NCI-H1105 treated with DMSO at 0.1 percent for 48 hours (cell line): ENCODE results near the gene EMC9.
A peak's percentile ranks its signal among the peaks of the same experiment; 100 is the strongest.

Experiments
- DNase-seq: peaks from one replicate; lab custom pipeline; 2025; lab: John Stamatoyannopoulos, UW

EMC9 gene

DNA sequence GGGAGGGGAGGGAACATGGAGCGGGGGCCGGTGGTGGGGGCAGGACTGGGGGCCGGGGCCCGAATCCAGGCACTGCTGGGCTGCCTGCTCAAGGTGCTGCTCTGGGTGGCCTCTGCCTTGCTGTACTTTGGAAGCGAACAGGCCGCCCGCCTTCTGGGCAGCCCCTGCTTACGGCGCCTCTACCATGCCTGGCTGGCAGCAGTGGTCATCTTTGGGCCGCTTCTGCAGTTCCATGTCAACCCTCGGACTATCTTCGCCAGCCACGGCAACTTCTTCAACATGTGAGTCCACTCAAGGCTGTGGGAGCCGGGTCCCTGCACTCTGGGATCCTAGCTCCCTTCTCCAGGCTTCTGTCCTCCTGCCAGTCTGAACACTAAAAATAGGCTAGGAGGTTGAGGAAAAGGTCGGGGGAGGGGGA, 9.8 kb downstream of the EMC9 start:
- no peak for DNase-seq

DNA sequence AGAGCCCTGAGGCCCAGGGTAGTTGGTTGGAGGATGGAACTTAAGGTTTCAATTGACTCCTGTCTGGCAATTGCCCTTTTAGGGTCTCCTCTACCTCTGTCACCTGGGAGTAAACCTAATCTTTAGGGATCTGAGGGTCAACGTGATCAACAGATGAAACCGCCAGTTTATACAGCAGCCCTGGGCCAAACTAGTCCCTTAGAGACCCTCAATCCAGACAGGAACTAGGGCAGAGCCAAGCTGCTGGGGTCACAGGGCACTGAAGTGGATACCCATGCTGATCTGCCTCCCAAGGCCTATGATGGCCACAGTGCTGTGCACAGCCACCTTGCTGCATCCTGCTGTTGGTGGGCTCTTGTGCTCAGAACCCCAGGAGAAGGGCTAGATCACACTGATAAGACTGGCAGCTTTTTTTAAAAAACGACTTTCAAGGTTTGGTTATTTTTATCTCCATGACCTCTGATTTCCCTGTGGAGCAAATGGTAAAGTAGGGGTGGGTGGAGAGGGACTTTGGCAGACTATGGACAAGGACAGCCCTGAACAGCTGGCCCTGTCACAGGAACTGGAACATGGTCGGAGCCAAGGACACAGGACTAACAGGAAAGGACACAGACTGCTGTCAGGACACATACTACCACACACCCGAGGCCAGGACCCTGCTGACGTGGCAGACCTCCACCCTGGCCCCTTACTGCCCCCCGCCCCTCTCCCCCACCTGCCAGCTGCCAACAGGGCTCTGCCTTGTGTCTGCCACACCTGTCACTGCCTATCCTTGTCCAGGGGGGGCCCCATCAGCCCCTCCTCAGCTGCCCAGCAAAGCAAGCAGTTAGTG, 10.5 kb downstream of the EMC9 start:
- no peak for DNase-seq

DNA sequence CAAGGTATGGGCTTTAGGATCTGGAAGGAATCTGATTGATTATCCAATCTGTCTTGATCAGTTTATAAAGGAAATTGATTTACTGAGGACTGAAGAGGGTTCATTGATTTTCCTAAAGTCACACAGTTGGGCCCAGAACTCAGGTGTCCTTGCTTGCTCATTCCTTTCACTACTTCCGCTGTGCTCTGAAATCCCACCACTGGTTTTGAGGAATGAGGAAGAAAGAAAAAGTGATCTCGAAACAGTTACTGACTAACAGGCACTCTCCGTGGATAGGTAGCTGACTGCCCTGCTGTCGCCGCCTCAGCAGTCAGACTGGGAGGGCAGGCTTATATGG, 11.0 kb downstream of the EMC9 start, which contains the start of gene FITM1:
FITM1 (plus strand) TSS at position 280 of the 337 bp plus-strand sequence. CDS start 905 bp downstream, outside the sequence.
- no peak for DNase-seq

DNA sequence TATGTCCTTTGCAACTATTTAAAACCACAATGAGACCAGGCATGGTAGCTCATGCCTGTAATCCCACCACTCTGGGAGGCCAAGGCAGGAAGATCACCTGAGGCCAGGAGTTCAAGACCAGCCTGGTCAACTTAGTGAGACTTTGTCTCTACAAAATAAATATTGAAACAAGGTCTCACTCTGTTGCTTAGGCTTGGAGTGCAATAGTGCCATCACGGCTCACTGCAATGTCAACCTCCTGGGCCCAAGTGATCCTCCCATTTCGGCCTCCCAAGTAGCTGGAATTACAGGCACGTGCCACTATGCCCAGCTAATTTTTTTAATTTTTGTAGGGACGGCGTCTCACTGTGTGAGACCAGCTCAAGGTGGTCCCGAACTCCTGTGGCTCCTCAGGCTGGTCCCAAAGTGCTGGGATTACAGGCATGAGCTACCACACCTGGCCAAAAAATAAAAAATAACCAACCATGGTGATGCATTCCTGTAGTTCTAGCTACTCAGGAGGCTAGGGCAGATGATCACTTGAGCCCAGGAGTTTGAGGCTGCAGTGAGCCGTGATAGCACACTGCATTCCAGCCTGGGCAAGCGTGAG, 11.9 kb downstream of the EMC9 start:
- DNase-seq: no peak

DNA sequence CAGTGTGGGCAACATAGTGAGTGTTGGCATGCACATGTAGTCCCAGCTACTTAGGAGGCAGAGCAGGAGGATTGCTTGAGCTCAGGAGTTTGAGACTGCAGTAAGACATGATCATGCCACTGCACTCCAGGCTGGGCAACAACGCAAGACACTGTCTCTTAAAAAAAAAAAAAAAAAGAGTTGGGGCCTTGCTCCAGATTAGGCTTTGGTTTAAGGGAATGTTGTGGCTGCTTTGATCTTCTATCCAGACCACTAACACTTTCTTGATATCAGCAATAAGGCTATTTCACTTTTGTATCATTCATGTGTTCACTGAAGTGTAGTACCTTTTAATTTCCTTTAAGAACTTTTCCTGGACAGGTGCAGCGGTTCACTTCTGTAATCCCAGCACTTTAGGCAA, 13.7 kb downstream of the EMC9 start:
- no peak for DNase-seq

DNA sequence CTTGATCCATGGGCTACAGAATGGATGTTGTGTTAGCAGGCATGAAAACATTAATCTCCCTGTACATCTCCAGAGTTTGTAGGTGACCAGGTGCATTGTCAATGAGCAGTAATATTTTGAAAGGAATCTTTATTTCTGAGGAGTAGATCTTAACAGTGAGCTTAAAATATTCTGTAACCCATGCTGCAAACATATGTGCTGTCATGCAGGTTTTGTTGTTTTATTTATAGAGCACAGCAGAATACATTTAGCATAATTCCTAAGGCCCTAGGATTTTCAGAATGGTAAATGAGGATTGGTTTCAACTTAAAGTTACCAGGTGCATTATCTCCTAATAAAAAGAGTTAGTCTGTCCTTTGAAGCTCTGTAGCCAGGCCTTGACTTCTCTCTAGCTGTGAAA, 14.5 kb downstream of the EMC9 start:
- DNase-seq: no peak

DNA sequence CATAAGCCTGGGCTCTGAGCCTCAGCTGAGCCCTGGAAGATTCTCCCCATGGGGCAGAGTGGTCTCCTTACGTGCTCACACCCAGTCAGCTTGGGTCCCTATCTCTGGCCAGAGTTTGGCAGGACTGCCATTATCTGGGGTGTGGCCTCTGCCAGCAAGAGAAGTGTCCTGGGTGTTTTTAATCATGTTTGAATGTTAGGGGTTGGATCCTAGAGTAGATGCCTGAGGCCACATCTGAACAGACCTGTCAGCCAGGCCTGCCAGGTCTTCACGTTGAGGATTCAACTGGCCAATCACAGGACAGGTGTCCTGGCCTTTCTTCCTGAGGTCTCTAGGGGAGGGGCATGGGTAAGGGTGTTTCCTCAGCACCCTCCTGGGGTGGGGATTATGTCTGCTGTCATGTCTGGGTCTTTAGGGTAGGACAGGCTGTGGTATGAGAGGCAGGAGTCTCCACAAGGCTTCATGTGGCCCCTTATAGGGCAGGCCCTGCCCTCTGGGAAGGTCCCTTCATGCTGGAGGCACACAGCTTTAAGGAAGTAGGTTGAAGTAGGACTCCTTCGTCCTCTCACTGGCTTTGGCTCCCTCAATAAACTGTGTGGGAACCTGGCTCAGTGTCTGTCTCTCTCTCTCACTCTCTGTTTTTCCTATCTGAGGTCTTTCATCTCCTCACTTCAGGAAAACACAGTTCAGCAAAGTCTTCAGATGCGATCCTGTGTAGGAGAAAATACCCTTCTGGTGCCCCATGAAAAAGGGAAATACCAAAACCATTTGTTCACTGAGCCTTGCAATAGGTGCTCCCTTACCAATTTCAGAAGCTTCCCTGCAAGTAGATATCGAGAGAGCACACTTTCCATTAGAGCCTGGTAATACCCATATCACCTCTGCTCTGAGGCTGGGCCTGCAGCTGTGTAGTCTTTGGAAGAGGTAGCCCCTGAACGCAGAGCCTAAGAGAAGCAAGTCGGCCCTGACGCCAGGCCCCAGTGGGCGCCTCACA, 17.7 kb downstream of the EMC9 start:
- DNase-seq: no peak

DNA sequence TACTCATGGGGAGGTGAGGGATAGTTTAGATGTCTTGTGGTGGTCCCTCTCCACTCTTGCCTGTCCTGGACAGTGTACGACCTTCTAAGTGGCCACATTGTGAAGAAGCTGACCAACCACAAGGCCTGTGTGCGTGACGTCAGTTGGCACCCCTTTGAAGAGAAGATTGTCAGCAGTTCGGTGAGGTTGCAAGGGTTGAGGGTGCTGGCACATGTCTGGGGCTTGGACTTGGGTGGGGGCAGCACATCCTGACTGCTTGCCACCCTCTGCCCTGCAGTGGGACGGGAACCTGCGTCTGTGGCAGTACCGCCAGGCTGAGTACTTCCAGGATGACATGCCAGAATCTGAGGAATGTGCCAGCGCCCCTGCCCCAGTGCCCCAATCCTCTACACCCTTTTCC, 18.5 kb downstream of the EMC9 start:
- no peak for DNase-seq

DNA sequence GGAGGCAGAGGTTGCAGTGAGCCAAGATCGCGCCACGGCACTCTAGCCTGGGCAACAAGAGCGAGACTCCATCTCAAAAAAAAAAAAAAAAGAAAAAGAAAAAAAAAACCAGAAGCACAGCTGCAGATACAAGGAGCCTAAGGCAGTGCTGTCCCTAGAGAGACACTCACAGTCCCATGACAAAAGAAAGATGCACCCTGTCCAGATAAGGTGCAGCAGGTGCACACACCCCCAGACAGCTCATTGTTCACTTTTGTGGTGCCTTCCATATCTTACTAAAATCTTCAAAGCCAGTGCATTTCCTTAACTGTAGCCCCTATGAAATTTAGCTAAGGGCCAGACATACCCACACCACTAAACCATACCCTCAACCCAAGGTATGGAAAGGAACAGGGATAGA, 19.0 kb downstream of the EMC9 start:
- no peak for DNase-seq

DNA sequence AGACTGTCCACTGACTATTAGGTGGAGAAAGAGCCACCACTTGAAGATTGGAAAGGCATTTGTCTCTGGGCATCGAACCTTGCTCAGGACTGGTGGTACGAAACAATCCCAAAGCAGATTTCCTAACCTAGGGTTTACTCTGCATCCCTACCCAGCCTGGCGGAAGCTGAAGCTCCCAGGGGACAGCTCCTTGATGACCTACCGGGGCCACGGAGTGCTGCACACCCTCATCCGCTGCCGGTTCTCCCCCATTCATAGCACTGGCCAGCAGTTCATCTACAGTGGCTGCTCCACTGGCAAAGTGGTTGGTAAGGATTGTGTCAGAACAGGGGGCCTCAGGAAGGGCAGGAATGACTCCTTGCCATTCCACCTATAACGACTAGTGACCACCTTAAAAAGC, 20.2 kb downstream of the EMC9 start:
- DNase-seq: no peak

DNA sequence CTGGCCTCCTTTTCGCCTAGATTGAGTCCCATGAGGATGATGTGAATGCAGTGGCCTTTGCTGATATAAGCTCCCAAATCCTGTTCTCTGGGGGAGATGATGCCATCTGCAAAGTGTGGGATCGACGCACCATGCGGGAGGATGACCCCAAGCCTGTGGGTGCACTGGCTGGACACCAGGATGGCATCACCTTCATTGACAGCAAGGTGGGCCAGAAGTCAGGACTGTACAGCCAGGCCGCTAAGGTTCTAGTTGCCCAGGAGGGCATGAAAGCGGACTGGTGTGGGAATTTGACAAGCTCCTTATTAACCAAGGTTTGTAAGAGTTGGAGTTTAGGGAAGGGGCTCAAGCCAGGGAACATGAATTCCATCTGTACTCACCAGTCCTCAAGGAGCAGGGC, 21.7 kb downstream of the EMC9 start:
- no peak for DNase-seq

DNA sequence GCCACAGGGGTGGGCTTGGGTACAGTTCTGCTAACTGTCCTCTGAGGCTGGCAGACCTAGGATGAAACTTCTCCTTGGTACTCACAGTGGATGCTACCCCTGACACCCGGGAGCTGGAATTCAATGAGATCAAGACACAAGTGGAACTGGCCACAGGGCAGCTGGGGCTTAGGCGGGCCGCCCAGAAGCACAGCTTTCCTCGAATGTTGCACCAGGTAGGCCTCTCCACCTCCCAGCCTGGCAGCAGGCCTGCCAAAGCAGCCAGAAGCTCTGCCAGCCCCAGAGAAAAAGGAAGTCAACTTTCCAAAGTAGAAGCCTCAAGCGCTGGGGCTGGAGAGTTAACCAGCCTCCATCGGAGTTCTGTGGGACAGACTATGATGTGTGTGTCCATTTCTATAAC, 24.2 kb downstream of the EMC9 start:
- DNase-seq: no peak

DNA sequence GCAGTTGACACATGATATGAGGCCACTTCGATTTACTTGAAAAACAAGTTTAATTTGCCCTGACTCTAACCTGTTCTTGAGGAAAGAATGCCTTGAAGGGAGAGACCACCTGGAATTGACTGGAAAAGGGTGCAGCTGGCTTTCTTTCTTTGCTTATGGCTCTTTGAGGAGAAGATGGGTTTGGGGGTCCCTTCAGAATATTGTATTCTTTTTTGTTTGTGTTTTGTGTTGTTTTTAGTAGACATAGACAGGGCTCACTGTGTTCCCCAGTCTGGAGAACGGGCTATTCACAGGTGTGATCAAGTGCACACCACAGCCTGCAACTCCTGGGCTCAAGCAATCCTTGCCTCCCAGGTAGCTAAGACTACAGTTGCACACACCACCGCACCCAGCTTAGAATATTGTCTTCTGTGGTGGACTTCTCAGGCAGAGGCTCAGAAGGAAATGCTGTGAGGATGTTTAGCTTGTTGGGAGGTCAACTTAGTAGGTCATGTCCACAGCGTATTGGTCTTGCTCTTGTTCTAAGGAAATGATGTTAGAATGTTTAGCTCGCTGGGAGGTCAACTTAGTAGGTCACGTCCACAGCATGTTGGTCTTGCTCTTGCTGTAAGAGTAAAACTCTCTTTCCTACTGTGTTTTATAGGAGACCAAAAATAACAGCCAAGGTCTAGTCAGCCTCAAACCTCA, 25.1 kb downstream of the EMC9 start:
- DNase-seq: no peak

DNA sequence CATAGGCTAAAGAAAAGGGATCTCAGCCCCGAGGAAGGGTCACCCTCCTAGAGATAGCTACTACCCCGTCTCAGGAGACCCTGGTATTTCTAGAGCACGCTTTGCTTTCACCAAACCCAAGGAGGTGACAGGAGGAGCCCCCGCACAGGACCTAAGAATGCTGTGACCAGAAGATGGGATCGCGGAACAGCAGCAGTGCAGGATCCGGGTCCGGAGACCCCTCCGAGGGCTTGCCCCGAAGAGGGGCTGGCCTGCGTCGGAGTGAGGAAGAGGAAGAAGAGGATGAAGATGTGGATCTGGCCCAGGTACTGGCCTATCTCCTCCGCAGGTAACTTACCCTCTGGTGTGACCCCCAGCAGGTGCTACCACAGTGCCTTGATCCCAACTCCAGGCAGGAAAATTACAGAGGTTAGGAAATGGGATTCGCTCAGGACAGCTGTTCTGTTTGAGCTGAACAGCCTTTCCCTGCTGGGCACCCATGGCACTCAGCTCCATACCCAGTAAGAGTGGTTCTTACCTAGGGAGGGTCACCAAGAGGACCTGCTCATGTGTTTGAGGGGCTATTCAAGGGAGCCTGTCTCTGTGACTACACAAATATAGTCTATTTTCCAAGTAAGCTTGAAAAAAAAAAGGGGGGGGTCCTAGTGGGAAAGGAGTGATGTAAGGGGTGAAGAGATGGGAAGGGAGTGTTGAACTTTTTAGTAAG, 25.8 kb downstream of the EMC9 start:
- DNase-seq: no peak

DNA sequence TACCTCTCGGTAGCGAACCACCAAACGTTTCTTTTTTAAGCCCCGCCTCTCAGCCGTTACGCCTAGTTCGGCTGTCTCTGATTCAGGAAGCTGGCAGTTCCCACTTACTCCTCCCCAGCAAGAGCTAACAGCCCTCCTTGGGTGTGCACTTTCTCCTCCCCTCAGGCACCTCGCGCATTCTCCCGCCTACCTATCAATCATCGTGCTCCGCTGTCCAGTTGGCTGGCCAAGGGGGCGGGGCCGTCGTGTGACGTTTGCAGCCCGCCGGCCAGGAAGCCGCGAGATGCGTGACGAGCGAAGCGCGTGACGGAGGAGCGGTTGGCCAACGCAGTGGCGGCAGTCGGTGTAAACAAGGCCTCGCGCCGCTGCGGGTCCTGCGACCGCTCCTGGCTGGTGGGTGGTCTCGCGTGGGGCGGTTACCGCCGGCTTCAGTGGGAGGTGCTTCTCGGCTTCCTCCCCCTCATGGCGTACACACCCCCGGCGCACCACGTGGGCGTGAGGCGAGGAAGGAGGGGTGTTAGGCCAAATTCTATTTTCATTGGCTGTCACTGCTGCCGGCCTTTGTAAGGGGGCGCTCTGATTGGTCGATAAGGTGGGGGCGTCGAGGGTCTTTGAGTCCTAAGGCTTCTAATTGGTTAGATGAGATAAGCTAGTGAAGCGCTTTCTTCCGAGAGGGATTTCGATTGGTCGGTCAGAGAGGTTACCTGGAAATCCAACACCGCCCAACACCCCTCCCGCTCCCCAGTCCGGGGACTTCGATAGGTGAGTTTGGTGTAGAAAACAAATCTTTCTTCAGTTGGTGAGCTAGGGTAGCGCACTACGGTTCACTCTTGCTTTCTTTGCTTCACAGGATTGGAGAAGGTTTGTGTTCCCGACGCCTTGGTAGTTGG, 26.6 kb downstream of the EMC9 start, which contains the start of the genes DCAF11 and NRL:
DCAF11 (plus strand) TSS at position 246 of the 890 bp plus-strand sequence. CDS start 818 bp downstream, outside the sequence.
NRL (minus strand) TSS at position 418 of the 890 bp plus-strand sequence. CDS start 32,101 bp downstream, outside the sequence.
- peak; percentile 100 for DNase-seq

DNA sequence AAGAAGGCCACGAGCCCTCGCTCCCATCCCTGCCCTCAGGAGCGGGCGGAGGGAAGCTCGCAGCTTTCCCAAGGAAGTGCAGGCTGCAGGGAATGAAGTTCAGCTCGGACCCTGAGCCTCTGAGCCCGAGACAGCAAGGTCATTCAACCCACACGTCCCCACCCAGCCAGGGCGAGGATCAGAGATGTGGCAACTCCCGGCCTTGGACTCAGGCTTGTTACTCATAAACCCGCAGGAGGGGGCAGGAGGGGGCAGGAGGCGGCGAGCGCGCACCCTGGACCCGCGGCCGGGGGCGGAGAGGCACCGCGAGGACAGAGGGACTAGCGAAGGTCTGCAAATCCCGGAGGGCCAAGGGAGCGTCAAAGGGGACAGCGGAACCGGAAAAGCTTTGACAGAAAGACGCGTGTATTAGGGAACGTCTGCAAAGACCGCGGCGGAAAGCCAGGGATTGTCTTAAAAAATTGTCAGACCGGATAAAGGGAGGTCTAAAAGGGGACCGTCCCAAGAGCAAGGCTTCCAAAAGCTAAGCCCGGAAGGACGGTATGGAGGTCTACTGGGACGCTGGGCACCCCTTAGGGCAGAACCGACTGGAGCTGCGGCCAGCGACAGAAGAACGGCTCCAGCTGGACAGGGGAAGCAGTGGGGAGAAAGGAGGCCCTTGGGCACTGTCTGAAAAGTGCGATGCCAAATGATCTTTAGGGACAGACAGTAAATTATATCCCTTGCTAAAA, 27.4 kb downstream of the EMC9 start:
- peak; percentile 92 for DNase-seq

DNA sequence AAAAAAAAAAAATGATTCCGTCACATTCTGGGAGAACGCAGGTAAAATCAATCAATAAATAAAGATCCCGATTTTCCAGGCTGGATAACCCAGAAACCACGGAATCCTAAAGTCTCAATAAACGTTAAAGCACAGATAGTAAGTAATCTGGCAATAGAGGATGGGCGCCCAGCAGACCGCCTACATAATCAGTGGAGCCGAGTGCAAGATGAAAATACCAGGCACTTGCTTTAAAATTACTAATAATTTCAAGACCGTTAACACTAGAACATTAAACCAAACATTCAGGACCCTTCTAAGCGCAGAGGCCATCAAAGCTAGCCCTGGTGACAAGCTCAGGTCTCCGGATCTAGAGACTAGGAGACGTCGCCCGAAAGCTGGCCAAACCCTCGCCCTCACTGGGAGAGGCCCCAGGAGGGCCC, 28.0 kb downstream of the EMC9 start:
- no peak for DNase-seq

DNA sequence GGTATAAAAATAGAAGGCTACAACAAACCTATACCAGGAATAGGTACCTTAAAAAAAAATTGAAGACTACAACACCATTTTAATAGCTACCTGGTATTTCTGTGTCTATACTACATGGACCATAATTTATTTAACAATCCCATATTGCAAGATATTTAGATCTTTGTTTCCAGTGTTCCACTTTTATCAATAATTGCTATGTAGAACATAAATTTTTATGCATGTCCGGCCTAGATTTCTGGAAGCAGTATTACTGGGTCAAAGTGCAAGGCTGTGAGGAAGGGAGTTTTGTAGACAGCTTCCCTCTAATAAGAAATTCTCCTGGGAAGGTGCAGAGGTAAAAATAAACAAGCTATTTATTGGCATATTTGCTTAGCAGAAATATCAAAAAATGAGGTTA, 30.9 kb downstream of the EMC9 start:
- no peak for DNase-seq

DNA sequence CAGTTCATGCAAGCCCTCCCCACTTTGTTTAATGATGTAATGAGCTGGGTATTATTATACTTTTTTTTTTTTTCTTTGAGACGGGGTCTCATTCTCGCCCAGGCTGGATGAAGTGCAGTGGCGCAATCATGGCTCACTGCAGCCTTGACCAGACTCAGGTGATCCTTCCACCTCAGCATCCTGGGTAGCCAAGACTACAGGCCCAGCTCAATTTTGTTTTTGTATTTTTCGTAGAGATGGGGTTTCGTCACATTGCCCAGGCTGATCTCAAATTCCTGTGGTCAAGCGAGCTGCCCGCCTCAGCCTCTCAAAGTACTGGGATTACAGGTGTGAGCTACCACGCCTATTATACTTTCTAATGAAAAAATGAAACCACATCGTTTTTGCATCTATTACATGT, 31.3 kb downstream of the EMC9 start:
- DNase-seq: no peak
